Measurements from ENCODE around the gene CPVL. TPM values are rescaled to one million over a fixed set of nuclear protein-coding genes. Genes with fewer than 3 reads are reported as not detected.

CPVL gene
- total and polyA plus RNA-seq, 11 donors, result 68.8 to 247 (median 134) TPM

DNA sequence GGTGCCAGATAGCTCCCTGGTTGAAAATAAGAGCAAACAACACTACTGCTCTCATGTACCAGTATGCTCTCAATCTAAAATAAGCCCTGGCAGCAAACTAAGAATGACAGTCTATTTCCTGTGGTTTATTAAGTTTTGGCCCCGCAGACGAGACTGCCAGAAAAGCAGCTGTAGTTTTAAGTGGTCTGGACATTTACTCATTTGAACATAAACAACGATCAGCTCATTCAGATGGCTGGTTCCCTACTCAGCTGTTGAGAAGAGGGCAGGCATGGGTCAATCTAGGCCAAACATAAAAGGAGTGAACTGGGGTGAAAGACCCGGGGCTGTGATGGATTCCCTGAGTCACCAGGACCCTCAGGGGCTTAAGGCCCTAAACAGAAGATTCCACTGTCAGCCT is 192.7 kb downstream of the CPVL start:
- Histone ChIP-seq H3K27ac (peak overlapping the region in 8 of 12 donors; percentile 2 to 37 (median 20)), H3K4me1 (peaks cover 5 to 53% (median 38%) of the 10 kb centered on the region in 12 donors), H3K4me3 (no peak overlapping the region), H3K36me3 (no peaks in the 10 kb centered on the region), H3K9me3 (no peaks in the 10 kb centered on the region), H3K27me3 (peaks cover 0 to 44% (median 0%) of the 10 kb centered on the region in 9 donors)
- no peak for DNase-seq
- intact Hi-C loops (cut with DNase I), result loop anchor here in 8 of 10 donors (2.0 to 10.0 kb wide), 5 partner anchors 25 to 151 kb away; no protein-coding TSS in a partner anchor
- 8 to 17% (median 16%) methylated on average over 4 of the region's 4 CpGs for WGBS, 4 donors
- TF ChIP-seq, protein P1, sequence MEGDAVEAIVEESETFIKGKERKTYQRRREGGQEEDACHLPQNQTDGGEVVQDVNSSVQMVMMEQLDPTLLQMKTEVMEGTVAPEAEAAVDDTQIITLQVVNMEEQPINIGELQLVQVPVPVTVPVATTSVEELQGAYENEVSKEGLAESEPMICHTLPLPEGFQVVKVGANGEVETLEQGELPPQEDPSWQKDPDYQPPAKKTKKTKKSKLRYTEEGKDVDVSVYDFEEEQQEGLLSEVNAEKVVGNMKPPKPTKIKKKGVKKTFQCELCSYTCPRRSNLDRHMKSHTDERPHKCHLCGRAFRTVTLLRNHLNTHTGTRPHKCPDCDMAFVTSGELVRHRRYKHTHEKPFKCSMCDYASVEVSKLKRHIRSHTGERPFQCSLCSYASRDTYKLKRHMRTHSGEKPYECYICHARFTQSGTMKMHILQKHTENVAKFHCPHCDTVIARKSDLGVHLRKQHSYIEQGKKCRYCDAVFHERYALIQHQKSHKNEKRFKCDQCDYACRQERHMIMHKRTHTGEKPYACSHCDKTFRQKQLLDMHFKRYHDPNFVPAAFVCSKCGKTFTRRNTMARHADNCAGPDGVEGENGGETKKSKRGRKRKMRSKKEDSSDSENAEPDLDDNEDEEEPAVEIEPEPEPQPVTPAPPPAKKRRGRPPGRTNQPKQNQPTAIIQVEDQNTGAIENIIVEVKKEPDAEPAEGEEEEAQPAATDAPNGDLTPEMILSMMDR (IDR thresholded peaks at IDR 0.05), result no peak
- no peak for TF ChIP-seq POLR2A (IDR thresholded peaks at IDR 0.05)
- no peak for ATAC-seq

Other genes with a start within 250 kb of the CPVL start
- 1 to 10 TPM; 1.5 to 7.0 (median 3.2) TPM for gene TRIL, start 188.2 kb downstream of the CPVL start, total RNA-seq
- 1 to 10 TPM in 1 of 2 donors, under 1 TPM in 1; 0.53 to 1.8 TPM for gene TRIL, start 188.2 kb downstream of the CPVL start, polyA plus RNA-seq
- 10 to 100 TPM; 11.2 to 54.4 (median 33.6) TPM for gene CHN2, start 48.2 kb upstream of the CPVL start, total RNA-seq
- 10 to 100 TPM; 13.0 to 47.1 TPM for gene CHN2, start 48.2 kb upstream of the CPVL start, polyA plus RNA-seq

Data from heart left ventricle (tissue), 16 donors.